ENCODE results near the gene SMPD3.
"Not testable (repeated sequence)": the region's sequence is repeated elsewhere in the genome, so short reads cannot be mapped to it uniquely, and the experiment has no call there.

The SMPD3 gene

DNA sequence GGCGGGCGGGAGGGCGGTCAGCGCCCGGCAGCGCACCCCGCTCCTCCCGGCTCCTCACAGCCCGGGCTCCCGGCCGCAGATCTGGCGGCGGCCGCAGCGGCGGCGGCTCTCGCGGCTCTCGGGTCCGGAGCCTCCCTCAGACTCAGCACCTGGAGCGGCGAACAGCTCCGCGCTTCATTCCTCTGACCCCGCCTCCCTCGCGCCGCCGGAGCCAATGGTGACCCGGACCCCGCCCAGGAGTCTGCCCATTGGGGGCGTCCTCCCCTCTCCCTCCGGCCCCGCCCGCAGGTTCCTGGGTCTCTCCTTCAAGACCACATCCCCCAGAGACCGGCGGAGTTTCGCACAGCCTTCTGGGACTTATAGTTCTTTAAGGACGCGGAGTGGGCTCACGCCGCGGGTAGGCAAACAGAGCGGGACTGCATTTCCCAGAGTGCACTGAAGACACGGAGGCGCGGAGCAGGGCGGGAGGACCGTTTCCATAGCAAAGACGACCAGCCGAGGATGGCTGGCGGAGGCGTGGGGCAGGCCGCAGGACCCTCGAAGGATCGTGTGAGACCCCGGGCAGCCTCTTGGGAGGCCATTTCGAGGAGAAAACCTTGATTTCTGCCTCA lies at the start of gene SMPD3:
Gene SMPD3 (minus strand): TSS at position 149 of the 611 bp plus-strand sequence. CDS start 76,327 bp downstream, outside the sequence.
- DNase-seq (ENCODE audit: low spot score), result peak; percentile 98

DNA sequence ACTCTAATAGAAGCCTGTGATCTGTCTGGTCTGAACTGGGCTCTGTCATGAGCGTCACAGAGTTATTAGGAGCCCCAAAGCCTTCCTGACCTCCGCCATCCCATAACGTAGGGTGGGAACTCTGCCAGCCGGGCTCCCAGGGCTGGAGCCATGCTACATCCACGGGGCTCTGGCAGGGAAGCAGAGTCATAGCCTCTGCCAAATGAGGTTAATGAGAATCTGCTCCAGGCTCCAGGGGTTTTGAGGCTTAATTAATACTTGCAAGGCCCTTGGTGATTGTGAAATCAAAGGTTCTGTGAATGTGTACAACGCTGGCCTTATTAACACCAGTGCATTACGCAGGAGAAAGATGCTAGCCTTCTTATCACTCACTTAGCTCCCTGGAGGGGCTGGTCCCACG lies 48.4 kb upstream of the SMPD3 start:
- no peak for DNase-seq (ENCODE audit: low spot score)

DNA sequence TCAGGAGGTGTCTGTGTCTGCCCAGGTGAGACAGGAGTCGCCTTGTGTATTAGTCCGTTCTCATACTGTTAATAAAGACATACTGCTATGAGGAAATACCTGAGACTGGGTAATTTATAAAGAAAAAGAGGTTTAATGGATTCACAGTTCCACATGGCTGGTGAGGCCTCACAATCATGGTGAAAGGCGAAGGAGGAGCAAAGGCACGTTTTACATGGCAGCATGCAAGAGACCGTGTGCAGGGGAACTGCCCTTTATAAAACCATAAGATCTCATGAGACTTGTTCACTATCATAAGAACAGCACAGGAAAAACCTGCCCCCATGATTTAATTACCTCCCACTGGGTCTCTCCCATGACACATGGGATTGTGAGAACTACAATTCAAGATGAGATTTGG lies 46.0 kb upstream of the SMPD3 start:
- not testable (repeated sequence) for DNase-seq (ENCODE audit: low spot score)

DNA sequence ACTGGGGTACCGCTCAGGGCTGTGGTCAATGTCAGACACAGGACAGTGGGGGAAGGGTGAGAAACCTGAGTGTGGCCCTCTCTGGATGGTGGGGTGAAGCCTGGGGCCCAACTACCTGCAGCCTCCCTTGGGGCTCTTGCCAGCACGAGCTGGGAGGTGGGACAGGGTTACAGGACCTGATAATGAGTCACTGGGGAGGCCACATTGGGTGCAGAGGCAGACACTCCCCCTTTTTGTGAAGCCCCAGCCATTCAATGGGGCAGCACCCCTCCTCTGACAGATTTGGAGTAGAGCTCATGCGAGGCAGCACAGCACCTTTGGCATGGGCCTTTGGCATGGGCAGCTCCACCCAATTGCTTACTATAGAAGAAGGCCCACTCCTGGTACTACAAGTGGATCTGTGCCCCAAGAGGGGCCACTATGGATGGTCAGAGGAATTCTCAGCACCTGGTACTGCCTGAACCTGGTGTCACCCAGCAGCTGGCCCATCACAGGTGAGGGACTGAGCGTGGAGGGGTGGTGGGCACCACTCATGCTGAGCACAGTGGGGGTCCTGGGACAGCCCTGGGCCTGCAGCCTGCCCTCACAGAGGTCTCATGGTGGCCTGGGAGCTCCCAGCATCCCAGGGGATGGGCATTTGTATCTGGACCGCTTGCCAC lies 45.2 kb upstream of the SMPD3 start:
- no peak for DNase-seq (ENCODE audit: low spot score)

DNA sequence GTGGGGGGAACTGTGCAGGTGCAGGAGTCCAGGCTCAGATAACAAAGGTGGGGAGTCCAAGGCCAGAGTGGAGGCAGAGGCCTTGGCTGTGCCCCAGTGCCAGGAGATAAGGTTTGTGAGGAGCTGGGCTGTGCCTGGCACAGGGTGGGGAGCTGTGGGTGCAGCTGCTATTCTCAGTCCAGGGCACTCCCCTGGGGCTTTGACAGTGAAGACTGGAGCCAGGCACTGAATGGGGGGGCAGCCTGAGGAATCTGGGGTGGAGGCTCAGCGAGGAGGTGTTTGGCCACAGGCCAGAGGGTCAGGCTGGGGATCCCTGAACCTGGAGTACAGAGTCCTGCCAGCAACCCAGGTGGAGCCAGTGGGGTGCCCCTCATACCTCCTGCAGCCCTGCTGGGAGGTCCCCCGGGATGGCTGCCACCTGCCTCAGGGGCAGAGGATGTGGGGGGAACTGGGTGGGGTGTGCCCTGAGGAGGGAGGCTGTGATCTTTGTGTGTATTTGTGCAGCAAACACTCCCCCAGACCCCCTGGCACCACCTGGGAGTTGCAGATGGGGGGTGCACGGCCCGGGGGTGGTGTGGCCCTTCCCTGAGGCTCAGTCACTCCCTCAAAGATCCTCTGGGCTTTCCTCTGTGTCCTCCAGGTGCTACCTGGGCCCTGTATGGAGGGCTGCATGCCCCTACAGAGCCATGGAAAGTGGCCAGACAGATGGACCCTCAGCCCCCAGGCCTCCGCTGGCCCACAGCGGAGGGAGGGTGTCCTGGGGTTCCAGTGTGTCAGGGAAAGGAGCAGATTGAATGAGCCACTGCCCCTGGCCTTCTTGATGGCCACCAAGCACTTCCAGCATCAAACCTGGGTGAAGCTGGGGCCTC lies 44.5 kb upstream of the SMPD3 start:
- DNase-seq (ENCODE audit: low spot score), result no peak

DNA sequence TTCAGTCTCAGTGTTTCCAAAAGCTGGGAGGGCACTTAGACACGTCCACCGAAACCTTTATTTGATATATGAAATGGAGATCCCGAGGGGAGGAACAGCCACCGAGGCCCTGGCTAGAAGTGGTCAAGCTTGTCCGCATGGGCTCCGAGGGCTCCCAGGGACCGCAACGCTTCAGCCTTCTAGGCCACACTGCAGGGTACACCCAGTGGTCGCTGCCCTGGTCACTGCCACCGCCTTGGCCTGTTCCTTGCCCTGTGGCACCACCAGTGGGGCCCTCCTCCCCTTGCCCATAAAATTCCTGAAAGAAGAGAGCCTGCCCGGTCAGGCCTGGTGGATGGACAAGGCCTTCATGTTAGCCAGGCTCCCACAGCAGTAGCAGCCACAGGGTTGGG lies 43.8 kb upstream of the SMPD3 start:
- DNase-seq (ENCODE audit: low spot score), result no peak

DNA sequence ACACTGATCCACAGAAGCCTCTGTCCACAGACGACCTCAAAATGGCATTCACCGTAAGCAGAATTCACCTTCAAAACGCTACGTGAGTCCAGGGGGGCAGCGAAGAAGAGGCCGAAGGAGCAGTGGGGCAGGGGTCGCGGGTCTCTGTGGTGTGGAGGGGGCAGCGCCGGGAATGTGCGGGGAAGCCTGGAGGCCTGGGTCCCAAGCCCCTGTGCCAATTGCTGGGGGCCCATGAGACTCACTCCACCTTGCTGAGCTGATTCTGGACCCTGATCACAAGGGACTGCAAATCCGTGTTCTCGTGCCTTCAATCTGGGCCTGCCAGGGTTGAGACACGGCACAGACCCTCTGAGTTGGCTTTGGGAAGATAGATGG lies 43.3 kb upstream of the SMPD3 start:
- DNase-seq (ENCODE audit: low spot score), result no peak

DNA sequence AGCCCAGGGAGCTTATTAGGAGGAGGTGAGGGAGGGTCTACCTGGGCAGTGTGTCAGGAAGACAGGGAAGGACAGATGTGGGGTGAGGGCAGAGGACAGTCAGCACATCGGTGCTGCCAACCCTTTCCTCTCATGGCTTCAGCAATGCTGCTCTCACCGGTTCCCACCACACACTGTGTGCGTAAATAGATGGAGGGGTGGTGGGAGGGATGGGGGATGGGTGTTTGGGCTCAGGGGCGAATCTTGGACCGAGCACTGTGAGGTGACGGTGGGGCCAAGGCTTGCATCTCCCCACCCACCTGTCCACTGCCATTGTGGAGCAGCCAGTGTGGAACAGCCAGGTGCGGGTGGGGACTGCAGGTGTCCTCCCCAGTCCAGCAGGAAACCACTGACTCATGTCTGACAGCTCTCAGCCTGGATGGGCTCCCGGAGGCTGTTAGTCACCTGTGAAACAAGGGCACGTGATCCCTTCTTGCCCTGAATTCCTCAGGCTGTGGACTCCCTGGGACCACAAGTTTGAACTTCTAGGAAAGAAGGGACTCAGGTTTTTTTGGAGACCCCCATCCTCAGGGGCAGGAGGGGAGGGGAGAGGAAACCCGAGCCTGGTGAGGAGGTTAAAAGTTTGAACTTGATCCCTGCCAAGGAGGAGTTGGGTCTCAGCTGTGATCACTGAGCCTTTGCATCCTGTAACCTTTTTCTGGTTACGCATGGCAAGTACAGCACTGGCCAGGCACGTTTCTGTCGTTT lies 42.7 kb upstream of the SMPD3 start:
- DNase-seq (ENCODE audit: low spot score), result no peak

DNA sequence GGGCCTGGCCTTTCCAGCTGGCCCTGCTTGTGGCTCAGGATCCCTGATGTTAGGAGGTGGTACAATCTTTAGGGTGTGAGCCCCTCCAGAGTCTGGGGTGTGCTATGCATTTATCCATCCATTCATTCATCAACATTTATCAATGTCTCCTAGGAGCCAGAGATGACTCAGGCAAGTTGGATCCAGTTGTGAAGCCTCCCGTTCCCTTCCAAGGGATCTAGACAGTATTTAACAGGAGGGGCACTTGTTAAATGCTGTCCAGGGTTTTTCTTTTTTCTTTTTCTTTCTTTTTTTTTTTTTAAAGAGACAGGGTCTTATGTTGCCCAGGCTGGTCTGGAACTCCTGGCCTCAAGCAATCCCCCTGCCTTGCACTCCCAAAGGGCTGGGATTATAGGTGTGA lies 42.0 kb upstream of the SMPD3 start:
- DNase-seq (ENCODE audit: low spot score), result no peak

DNA sequence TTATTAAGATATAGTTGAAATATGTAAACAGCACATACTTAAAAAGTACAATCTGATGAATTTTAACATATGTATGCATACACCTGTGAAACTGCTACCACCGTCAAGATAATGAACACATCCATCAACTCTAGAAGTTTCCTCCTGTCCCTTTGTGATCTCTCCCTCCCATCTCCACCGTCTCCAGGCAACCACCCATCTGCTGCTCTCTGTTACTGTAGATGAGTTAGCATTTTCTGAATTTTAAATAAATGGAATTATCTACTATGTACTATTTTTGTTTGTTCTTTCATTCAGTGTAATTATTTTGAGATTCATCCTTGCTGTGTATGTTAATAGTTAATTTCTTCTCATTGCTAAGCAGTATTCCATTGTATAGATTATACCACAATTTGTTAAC lies 40.2 kb upstream of the SMPD3 start:
- DNase-seq (ENCODE audit: low spot score), result no peak

DNA sequence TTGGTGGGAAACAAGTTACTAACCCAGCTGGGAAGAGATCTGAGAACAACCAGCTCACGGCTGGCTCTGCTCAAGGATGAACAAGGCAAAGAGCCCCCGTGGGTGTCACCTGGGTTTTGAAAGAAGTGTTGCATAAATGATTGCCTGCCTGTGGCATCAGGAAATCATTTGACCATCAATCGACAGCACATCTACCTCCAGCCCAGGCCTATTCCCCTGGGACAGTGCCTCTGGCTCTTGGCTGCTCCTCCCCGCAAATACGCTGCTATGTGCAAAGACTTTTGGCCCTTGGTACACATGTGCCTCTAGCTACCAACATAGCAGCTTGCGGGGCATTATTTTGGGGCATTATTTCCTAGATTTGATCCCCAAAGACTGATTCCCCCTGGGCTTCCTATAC lies 39.4 kb upstream of the SMPD3 start:
- no peak for DNase-seq (ENCODE audit: low spot score)

DNA sequence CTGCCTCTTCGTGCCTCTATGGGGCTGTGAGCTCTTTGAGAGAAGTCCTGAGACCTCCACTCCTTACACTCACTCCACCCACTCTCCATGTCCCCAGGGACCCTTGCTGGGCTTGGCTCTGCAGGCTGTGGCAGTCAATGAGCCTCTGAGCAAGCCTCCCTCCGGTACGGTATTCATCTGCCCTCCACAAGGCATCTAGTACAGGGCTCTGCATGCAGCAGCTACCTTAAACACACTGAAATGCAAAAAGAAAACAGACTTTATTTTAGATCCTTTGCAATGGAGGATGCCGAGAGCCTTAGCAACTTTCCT lies 38.9 kb upstream of the SMPD3 start:
- DNase-seq (ENCODE audit: low spot score), result no peak

DNA sequence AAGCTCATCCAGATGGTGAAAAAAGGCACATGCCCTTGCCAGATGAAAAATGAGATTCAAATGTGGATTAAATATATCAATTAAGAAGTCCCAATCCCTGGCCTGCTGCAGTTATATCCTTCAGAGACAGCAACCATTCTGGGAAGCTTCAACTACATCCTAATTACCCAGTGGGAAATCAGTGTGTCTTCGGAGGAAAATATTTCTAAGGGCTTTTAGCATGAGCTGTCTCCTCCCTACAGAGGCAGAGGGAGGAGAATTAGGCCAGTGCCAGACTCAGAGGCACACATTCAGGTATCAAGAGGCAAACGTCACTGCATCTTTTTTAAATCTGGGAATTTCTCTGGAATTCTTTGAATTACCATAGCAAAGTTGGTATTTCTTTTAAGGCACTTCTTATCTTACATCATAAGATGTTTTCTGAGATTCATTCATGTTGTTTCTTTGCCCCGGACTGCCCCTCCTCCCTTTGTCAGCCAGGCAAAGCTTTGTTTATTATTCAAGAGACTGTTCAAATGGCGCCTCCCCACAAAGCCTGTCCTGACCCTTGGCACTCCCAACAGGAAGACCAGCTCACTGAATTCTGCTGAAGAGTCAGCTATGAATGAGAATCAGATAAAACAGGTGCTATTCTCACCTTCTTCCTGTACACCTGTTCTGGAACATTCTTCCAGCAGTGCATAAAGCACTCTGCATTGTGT lies 38.3 kb upstream of the SMPD3 start:
- DNase-seq (ENCODE audit: low spot score), result no peak

DNA sequence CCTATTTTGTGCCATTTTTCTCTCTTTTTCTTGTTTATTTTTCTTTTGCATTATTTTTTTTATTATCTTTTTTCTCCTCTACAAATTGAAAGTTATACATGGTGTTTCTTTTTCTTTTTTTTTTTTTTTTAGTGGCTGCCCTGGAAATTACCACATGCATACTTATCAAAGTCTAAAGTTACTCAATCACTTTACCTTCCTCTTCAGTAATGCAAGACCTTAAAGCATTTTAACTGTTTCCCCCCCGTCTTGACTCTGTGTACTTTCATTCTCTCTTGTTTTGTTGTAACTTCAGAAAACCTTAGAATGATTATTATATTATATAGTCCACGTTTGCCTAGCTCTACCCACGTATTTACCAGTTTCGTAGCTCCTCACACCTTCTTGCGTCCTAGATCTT lies 33.3 kb upstream of the SMPD3 start:
- no peak for DNase-seq (ENCODE audit: low spot score)

DNA sequence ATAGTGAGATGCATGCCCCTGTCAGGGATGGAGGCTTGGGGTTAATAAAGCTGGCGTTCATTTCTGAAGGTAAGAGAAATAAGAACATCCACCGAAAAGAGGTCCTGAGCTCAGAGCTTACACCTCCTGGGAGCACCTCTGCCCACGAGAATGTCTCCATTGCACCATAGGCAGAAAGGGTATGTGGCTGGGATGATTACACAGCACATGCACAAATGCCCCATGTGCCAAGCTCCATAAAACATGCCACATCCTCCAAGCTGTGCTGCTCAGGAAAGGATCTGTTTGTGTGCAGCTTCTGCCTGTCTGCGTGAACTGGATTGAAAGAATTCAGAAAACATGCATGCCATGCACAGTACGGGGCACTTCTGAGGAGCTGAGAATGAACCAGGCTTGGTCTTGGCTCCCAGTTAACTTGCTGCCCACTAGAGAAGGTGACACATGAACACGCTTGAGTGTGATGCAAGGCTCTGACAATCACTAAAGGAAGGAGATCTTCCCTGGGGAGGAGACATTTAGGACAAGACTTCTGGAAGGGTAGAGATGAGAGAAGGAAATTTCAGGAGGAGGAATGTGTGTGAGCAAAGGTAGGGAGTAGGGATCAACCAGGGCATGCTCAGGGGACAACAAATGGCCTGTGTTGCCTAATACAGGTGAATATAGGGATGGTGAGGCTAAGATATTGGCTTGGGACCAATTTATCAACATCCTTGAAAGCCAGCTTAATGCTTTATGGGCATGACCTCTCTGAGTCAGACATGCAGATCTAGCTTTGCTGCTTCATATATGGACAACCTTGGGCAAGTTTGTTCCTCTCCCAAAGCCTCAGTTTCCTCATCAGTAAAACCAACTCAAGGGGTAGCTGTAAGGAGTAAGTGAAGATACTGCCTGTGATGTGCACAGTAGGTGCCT lies 32.0 kb upstream of the SMPD3 start:
- no peak for DNase-seq (ENCODE audit: low spot score)

DNA sequence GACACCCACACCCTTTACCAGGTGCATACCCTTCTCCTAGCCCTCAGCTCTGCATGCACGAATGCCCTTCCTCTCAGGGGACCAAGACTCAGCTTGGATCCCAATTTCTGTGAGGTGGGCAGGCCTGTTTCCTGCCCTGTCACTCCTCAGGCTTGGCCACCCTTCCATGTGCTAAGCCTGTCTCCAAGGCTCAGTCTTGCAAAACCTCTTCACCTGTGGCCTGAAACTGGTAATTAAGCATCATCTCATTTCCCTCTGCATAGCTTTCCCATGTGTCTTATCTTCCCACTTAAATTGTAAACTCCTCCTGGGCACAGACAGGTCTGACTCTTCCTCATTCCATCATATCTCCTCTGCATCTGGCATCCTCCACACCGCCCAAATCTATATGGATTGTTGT lies 31.0 kb upstream of the SMPD3 start:
- no peak for DNase-seq (ENCODE audit: low spot score)

DNA sequence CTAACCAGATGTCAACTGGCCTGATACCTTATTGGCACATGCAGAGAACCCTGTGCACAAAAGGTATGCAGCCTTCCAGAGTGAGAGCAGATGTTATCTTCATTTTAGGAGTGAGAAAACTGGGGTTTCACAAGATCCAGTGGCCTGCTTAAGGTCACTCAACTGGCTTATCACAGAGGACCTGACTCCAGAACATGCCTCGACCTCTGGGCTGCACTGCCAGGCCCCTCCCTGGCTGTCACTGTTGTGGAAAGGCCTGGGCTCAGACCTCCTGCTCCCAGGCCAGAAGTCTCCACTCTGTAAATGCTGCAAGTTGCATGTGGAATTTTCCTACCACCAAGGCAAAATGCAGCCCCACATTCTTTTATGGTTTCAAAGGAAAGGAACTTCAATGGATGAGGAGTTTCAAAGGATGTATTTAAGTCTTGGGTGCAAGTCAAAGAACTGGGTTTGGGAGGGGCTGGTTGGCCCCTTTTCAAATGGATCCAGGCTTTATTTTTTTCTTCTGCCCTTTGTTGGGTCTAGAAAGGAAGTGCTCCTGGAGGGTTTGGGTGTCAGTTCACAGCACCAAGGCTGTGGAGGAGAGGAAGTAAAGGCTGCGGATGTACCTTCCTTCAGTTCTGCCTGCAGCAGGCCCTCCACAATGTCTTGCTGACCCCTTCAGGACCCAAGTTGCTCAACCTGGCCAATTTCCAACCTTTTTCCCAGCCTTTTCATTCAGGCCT lies 30.4 kb upstream of the SMPD3 start:
- DNase-seq (ENCODE audit: low spot score), result no peak

DNA sequence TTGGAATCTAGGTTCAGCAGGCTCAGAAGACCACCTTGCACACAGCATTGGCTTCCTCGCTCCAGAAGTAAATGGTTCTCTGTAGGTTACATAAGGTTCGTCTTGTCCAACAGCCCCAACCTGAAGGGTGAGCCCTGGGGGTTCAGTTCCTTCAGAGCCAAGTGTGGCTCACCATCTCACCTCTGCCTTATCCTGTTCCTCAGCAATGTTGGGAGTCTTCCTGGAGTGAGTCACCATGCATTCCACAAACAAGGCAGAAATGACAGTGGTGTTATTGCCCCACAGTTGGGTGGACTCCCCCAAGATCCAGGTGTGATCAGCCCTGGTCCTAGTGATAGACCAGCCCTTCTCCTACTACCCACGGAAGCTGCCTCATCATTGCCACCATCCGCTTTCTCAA lies 26.8 kb upstream of the SMPD3 start:
- DNase-seq (ENCODE audit: low spot score), result no peak

DNA sequence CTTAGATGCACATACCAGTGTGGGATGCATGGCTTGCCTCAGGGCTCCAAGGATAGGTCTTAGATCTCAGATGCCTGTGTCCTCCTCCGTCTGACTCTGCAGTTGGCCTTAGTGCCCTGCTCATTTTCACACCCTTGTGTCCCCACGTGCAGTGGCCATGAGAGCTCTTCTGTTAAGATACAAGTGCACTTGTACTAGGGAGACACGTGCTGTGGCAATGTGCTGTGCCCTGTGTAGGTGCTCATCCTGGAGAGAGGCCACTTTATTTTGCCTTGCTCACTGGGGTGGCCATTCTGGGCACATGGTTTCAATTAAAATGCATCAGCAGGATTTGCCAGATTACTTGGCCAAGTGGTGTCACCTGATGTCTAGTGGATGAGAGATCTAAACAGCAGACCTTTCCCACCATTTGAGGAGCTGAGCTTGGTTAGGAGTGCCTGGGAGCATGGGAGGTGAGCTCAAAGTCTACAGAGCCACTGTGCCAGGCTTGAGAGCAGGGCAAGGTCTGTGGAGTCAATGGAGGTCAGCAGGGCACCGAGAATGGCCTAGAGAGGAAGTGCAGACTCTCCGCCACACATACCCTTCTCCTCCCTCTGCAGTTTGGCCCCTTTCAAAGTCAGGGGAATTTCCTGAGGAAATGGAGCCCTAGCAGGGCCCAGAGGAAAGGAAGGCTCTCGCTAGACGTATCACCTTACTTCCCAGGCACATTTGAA lies 25.2 kb upstream of the SMPD3 start:
- DNase-seq (ENCODE audit: low spot score), result no peak

DNA sequence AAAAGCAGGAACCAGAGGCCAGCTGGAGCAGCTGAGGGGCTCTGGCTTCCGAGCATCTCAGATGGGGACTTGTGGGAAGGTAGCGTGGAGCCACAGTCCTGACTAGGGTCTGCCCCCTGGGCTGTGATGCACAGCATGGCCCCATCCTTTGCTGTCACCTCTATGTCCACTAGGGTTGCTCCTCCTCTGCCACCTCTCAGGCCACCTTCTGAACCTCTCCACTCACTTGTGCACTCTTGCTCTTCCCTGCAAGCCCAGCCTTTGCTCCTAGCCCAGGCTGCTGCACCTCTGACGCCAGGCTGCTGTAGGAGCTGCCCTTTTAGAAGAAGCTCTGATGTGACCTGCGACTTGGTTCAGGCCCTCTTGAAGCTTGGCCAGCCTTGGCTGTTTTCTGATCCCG lies 24.3 kb upstream of the SMPD3 start:
- DNase-seq (ENCODE audit: low spot score), result no peak

Data from CD4-positive, alpha-beta T cell treated with Interleukin-15 for 4 hours (primary cell).